ENCODE data around the gene DYSF. TPM values are rescaled to one million over a fixed set of nuclear protein-coding genes. Genes with fewer than 3 reads are reported as not detected.

The DYSF gene
- total RNA-seq, 1 donor from 2014 or later = 72.0 TPM

- H3K27me3 Mint-ChIP-seq (ENCODE audit: unreplicated experiment) = no peaks in the 10 kb centered on the region
- no peak overlapping the region for H3K4me3 Mint-ChIP-seq (ENCODE audit: unreplicated experiment)
- peaks cover 22% of the 10 kb centered on the region for H3K4me1 Mint-ChIP-seq (ENCODE audit: unreplicated experiment)
- no peak for DNase-seq (ENCODE audit: extremely low spot score, unreplicated experiment)
- no peak overlapping the region for H3K27ac Mint-ChIP-seq (ENCODE audit: unreplicated experiment)
- no peaks in the 10 kb centered on the region for H3K9me3 Mint-ChIP-seq (ENCODE audit: unreplicated experiment)
- H3K36me3 Mint-ChIP-seq (ENCODE audit: unreplicated experiment) = peaks cover 8% of the 10 kb centered on the region
- no peak for TF ChIP-seq CTCF (IDR thresholded peaks at IDR 0.05)
These were observed 51.9 kb downstream of the DYSF start for GRCh38 chr2:71505086-71505769.

- no peak for DNase-seq (ENCODE audit: extremely low spot score, unreplicated experiment)
- H3K27ac Mint-ChIP-seq (ENCODE audit: unreplicated experiment) = no peak overlapping the region
- no peaks in the 10 kb centered on the region for H3K9me3 Mint-ChIP-seq (ENCODE audit: unreplicated experiment)
- peaks cover 16% of the 10 kb centered on the region for H3K4me1 Mint-ChIP-seq (ENCODE audit: unreplicated experiment)
- no peak for TF ChIP-seq CTCF (IDR thresholded peaks at IDR 0.05)
- H3K36me3 Mint-ChIP-seq (ENCODE audit: unreplicated experiment) = peaks cover 8% of the 10 kb centered on the region
- no peak overlapping the region for H3K4me3 Mint-ChIP-seq (ENCODE audit: unreplicated experiment)
- no peaks in the 10 kb centered on the region for H3K27me3 Mint-ChIP-seq (ENCODE audit: unreplicated experiment)
These were observed 52.4 kb downstream of the DYSF start for GRCh38 chr2:71505770-71506140.

GRCh38 chr2:71506222-71507153, 53.1 kb downstream of the DYSF start:
- Mint-ChIP-seq H3K27me3 (ENCODE audit: unreplicated experiment) (no peaks in the 10 kb centered on the region), H3K36me3 (ENCODE audit: unreplicated experiment) (peaks cover 8% of the 10 kb centered on the region), H3K9me3 (ENCODE audit: unreplicated experiment) (no peaks in the 10 kb centered on the region), H3K4me1 (ENCODE audit: unreplicated experiment) (peaks cover 12% of the 10 kb centered on the region), H3K27ac (ENCODE audit: unreplicated experiment) (no peak overlapping the region), H3K4me3 (ENCODE audit: unreplicated experiment) (no peak overlapping the region)
- DNase-seq (ENCODE audit: extremely low spot score, unreplicated experiment) = no peak
- no peak for TF ChIP-seq CTCF (IDR thresholded peaks at IDR 0.05)

- Mint-ChIP-seq H3K36me3 (ENCODE audit: unreplicated experiment) (peaks cover 8% of the 10 kb centered on the region), H3K27ac (ENCODE audit: unreplicated experiment) (no peak overlapping the region), H3K27me3 (ENCODE audit: unreplicated experiment) (no peaks in the 10 kb centered on the region), H3K9me3 (ENCODE audit: unreplicated experiment) (no peaks in the 10 kb centered on the region), H3K4me1 (ENCODE audit: unreplicated experiment) (peaks cover 12% of the 10 kb centered on the region), H3K4me3 (ENCODE audit: unreplicated experiment) (no peak overlapping the region)
- no peak for TF ChIP-seq CTCF (IDR thresholded peaks at IDR 0.05)
- no peak for DNase-seq (ENCODE audit: extremely low spot score, unreplicated experiment)
These were observed 54.1 kb downstream of the DYSF start for GRCh38 chr2:71507476-71507875.

- Mint-ChIP-seq H3K4me1 (ENCODE audit: unreplicated experiment) (peaks cover 5% of the 10 kb centered on the region), H3K27ac (ENCODE audit: unreplicated experiment) (peak overlapping the region; percentile 29), H3K27me3 (ENCODE audit: unreplicated experiment) (no peaks in the 10 kb centered on the region), H3K9me3 (ENCODE audit: unreplicated experiment) (no peaks in the 10 kb centered on the region), H3K4me3 (ENCODE audit: unreplicated experiment) (no peak overlapping the region), H3K36me3 (ENCODE audit: unreplicated experiment) (peaks cover 4% of the 10 kb centered on the region)
- peak; percentile 90 for DNase-seq (ENCODE audit: extremely low spot score, unreplicated experiment)
- peak; percentile 97 for TF ChIP-seq CTCF (IDR thresholded peaks at IDR 0.05)
These were observed 56.9 kb downstream of the DYSF start for GRCh38 chr2:71510196-71510807.

All from osteocyte (in vitro differentiated cells).